LNCAP (cell line): ENCODE measurements around the gene LCMT1.
A peak's percentile ranks its signal among the peaks of the same experiment; 100 is the strongest.

Experiments
- CTCF ChIP-seq: fragments of 450-650 bp; IDR thresholded peaks from 2 replicates; pipeline ENCODE4 v1.5.1; 2017; ENCODE audit warnings: mild to moderate bottlenecking

The LCMT1 gene

GRCh38 chr16:25114121-25114520 lies 2.6 kb downstream of the LCMT1 start:
- no peak for TF ChIP-seq CTCF

- TF ChIP-seq CTCF: no peak
These were observed 7.5 kb downstream of the LCMT1 start for GRCh38 chr16:25118851-25119578.

- no peak for TF ChIP-seq CTCF
These were observed 10.5 kb downstream of the LCMT1 start for GRCh38 chr16:25121824-25122600.

GRCh38 chr16:25124503-25124902 lies 13.0 kb downstream of the LCMT1 start:
- no peak for TF ChIP-seq CTCF

- TF ChIP-seq CTCF: peak; percentile 71
These were observed 15.3 kb downstream of the LCMT1 start for GRCh38 chr16:25126820-25127232.

GRCh38 chr16:25134166-25134700 lies 22.7 kb downstream of the LCMT1 start:
- TF ChIP-seq CTCF: no peak

- peak; percentile 38; the same call in 1 of the 2 replicates for TF ChIP-seq CTCF
These were observed 23.8 kb downstream of the LCMT1 start for GRCh38 chr16:25135254-25135878.
